H9 (cell line): ENCODE results near the gene GDI2. TPM values are rescaled to one million over a fixed set of nuclear protein-coding genes. Genes with fewer than 3 reads are reported as not detected.
"Not testable (repeated sequence)": the region's sequence is repeated elsewhere in the genome, so short reads cannot be mapped to it uniquely, and the experiment has no call there.

Experiments
- DNase-seq: peaks from one replicate; pipeline ENCODE4 v3.0.0-alpha.2; 2017
- H2AFZ ChIP-seq: one replicate; pipeline ENCODE4 v1.6.1; 2013; ENCODE audit warnings: mild to moderate bottlenecking, low read length, control low read depth, moderate library complexity
- H2AK5ac ChIP-seq: 2 replicates; pipeline ENCODE4 v1.6.1; 2013; ENCODE audit warnings: low read length, control low read depth, mixed read lengths; ENCODE audit not compliant: insufficient read length
- H2BK120ac ChIP-seq: one replicate; pipeline ENCODE4 v1.6.1; 2013; ENCODE audit warnings: low read depth, mild to moderate bottlenecking, low read length, control low read depth, inconsistent platforms; ENCODE audit not compliant: poor library complexity, severe bottlenecking
- H2BK12ac ChIP-seq: 2 replicates; pipeline ENCODE4 v1.6.1; 2013; ENCODE audit warnings: low read length, control low read depth, mixed read lengths, low read depth; ENCODE audit not compliant: insufficient read length
- H2BK15ac ChIP-seq: 2 replicates; pipeline ENCODE4 v1.6.1; 2013; ENCODE audit warnings: low read depth, low read length, control low read depth
- H2BK20ac ChIP-seq: one replicate; pipeline ENCODE4 v1.6.1; 2013; ENCODE audit warnings: low read depth, mild to moderate bottlenecking, low read length, control low read depth, inconsistent platforms; ENCODE audit not compliant: poor library complexity, severe bottlenecking
- H2BK5ac ChIP-seq: 2 replicates; pipeline ENCODE4 v1.6.1; 2013; ENCODE audit warnings: low read length, control low read depth, mixed read lengths; ENCODE audit not compliant: insufficient read length
- H3K14ac ChIP-seq: 2 replicates; pipeline ENCODE4 v1.6.1; 2013; ENCODE audit warnings: low read length, control low read depth; ENCODE audit not compliant: insufficient read depth
- H3K18ac ChIP-seq: 2 replicates; pipeline ENCODE4 v1.6.1; 2013; ENCODE audit warnings: low read depth, mild to moderate bottlenecking, mixed read lengths, low read length, control low read depth; ENCODE audit not compliant: insufficient read length
- H3K23ac ChIP-seq: 2 replicates; pipeline ENCODE4 v1.6.1; 2013; ENCODE audit warnings: low read length, control low read depth, mixed read lengths, low read depth; ENCODE audit not compliant: insufficient read length
- H3K23me2 ChIP-seq: 2 replicates; pipeline ENCODE4 v1.6.1; 2013; ENCODE audit warnings: low read depth, mild to moderate bottlenecking, mixed read lengths, low read length, control low read depth; ENCODE audit not compliant: insufficient read length, poor library complexity, severe bottlenecking
- H3K27ac ChIP-seq: 2 replicates; pipeline ENCODE4 v1.5.1; 2013; ENCODE audit warnings: low read length, control low read depth, mixed read lengths, low read depth; ENCODE audit not compliant: insufficient read length
- H3K27me3 ChIP-seq: 2 replicates; pipeline ENCODE4 v1.6.1; 2013; ENCODE audit warnings: low read length, control low read depth, inconsistent platforms; ENCODE audit not compliant: insufficient read depth
- H3K4ac ChIP-seq: 2 replicates; pipeline ENCODE4 v1.6.1; 2013; ENCODE audit warnings: low read depth, mild to moderate bottlenecking, control low read depth, inconsistent platforms, low read length, moderate library complexity
- H3K4me1 ChIP-seq: 2 replicates; pipeline ENCODE4 v1.6.1; 2013; ENCODE audit warnings: low read length, control low read depth, inconsistent platforms; ENCODE audit not compliant: insufficient read depth
- H3K4me2 ChIP-seq: 2 replicates; pipeline ENCODE4 v1.6.1; 2013; ENCODE audit warnings: low read length, control low read depth, mixed read lengths; ENCODE audit not compliant: insufficient read length, insufficient read depth
- H3K56ac ChIP-seq: 2 replicates; pipeline ENCODE4 v1.6.1; 2013; ENCODE audit warnings: low read depth, mild to moderate bottlenecking, mixed read lengths, low read length, control low read depth; ENCODE audit not compliant: insufficient read length
- H3K79me1 ChIP-seq: 2 replicates; pipeline ENCODE4 v1.6.1; 2013; ENCODE audit warnings: low read depth, mild to moderate bottlenecking, moderate library complexity, low read length, control low read depth, inconsistent platforms; ENCODE audit not compliant: insufficient read depth, poor library complexity, severe bottlenecking
- H3K79me2 ChIP-seq: 2 replicates; pipeline ENCODE4 v1.6.1; 2013; ENCODE audit warnings: low read length, control low read depth, inconsistent platforms; ENCODE audit not compliant: insufficient read depth
- H3K9ac ChIP-seq: 2 replicates; pipeline ENCODE4 v1.6.1; 2013; ENCODE audit warnings: low read length, control low read depth, mixed read lengths; ENCODE audit not compliant: insufficient read length; ENCODE audit errors: extremely low read depth
- H3K9me3 ChIP-seq: one replicate; pipeline ENCODE4 v1.6.1; 2013; ENCODE audit warnings: low read depth, low read length, inconsistent platforms; ENCODE audit not compliant: control insufficient read depth
- H3T11ph ChIP-seq: one replicate; pipeline ENCODE4 v1.6.1; 2013; ENCODE audit warnings: mild to moderate bottlenecking, low read length, control low read depth, inconsistent platforms
- H4K20me1 ChIP-seq: one replicate; pipeline ENCODE4 v1.6.1; 2013; ENCODE audit not compliant: control insufficient read depth, insufficient read length, insufficient read depth
- H4K5ac ChIP-seq: 2 replicates; pipeline ENCODE4 v1.6.1; 2013; ENCODE audit warnings: low read depth, mild to moderate bottlenecking, mixed read lengths, low read length, control low read depth; ENCODE audit not compliant: insufficient read length
- H4K8ac ChIP-seq: replicated peaks from 2 replicates; pipeline ENCODE4 v1.6.1; 2013; ENCODE audit warnings: low read length, control low read depth, mixed read lengths, low read depth; ENCODE audit not compliant: insufficient read length
- H4K91ac ChIP-seq: 2 replicates; pipeline ENCODE4 v1.6.1; 2013; ENCODE audit warnings: low read depth, mild to moderate bottlenecking, moderate library complexity, mixed read lengths, low read length, control low read depth; ENCODE audit not compliant: insufficient read length
- H3K27ac Mint-ChIP-seq, 3 experiments: 2 replicates in 2 of 3; 3 replicates in 1 of 3; pipeline ENCODE4 v1.8.0; 2020 to 2021; ENCODE audit warnings: mixed read lengths in 3 of 3, mild to moderate bottlenecking in 1 of 3, moderate library complexity in 1 of 3
- H3K27me3 Mint-ChIP-seq: 2 replicates; pipeline ENCODE4 v1.8.0; 2021; ENCODE audit warnings: low read depth, mild to moderate bottlenecking, moderate library complexity, mixed read lengths
- H3K36me3 Mint-ChIP-seq, 3 experiments: 2 replicates in 2 of 3; 3 replicates in 1 of 3; pipeline ENCODE4 v1.8.0; 2020 to 2021; ENCODE audit warnings: low read depth in 3 of 3, mixed read lengths in 3 of 3; ENCODE audit not compliant: insufficient read depth in 1 of 3
- H3K4me1 Mint-ChIP-seq, 2 experiments: 2 replicates each; pipeline ENCODE4 v1.8.0; 2020; ENCODE audit warnings: mixed read lengths in 2 of 2
- H3K4me3 Mint-ChIP-seq, 2 experiments: 2 replicates in 1 of 2; 3 replicates in 1 of 2; pipeline ENCODE4 v1.8.0; 2020 to 2021; ENCODE audit warnings: mild to moderate bottlenecking in 2 of 2, mixed read lengths in 2 of 2, moderate library complexity in 1 of 2
- H3K9me3 Mint-ChIP-seq, 2 experiments: 2 replicates in 1 of 2; 3 replicates in 1 of 2; pipeline ENCODE4 v1.8.0; 2020; ENCODE audit warnings: mild to moderate bottlenecking in 2 of 2, mixed read lengths in 2 of 2, moderate library complexity in 1 of 2
- CTCF ChIP-seq: fragments of 200-600 bp; sonication (generic); conservative IDR thresholded peaks from 3 replicates; pipeline ENCODE4 v1.8.0; 2021; ENCODE audit warnings: antibody characterized with exemption, mild to moderate bottlenecking
- WGBS: extraction: QIAGEN DNeasy Blood & Tissue Kit; methylation state at CpG from one replicate; pipeline ENCODE4 v1.1.7; 2013; ENCODE audit warnings: missing lambda C conversion rate, low lambda C conversion rate, mixed read lengths; ENCODE audit not compliant: insufficient read length; ENCODE audit errors: extremely low coverage; 5-methylcytosine and 5-hydroxymethylcytosine counted together
- total RNA-seq: library from RNA; stranded (reverse); gene quantifications from 2 replicates; pipeline ENCODE4 v1.2.1, GENCODE V29; 2021

The GDI2 gene
- total RNA-seq, 1 experiment from 2014 or later: 351 TPM

GRCh38 chr10:5827841-5828240 lies 14.6 kb upstream of the GDI2 start:
- no peaks in the 10 kb centered on the region for H3K23me2 ChIP-seq
- H3K79me1 ChIP-seq: no peaks in the 10 kb centered on the region
- H2BK5ac ChIP-seq: no peak overlapping the region
- Mint-ChIP-seq H3K36me3 (no peaks in the 10 kb centered on the region), H3K4me3 (no peak overlapping the region), H3K27me3 (no peaks in the 10 kb centered on the region), H3K9me3 (no peaks in the 10 kb centered on the region), H3K27ac (no peak overlapping the region), H3K4me1 (no peaks in the 10 kb centered on the region)
- H3K4me2 ChIP-seq: no peak overlapping the region
- no peak overlapping the region for H2BK120ac ChIP-seq
- H3K9me3 ChIP-seq: no peaks in the 10 kb centered on the region
- no peaks in the 10 kb centered on the region for H3K27me3 ChIP-seq
- no peak overlapping the region for H2BK20ac ChIP-seq
- H2BK15ac ChIP-seq: no peak overlapping the region
- DNase-seq: no peak
- H3K14ac ChIP-seq: no peak overlapping the region
- H3K79me2 ChIP-seq: no peaks in the 10 kb centered on the region
- H3K18ac ChIP-seq: no peak overlapping the region
- H3K4me1 ChIP-seq: no peaks in the 10 kb centered on the region
- no peak overlapping the region for H4K8ac ChIP-seq
- H2BK12ac ChIP-seq: no peak overlapping the region
- no peak overlapping the region for H3K9ac ChIP-seq
- H3K56ac ChIP-seq: no peak overlapping the region
- no peak overlapping the region for H3K27ac ChIP-seq
- no peak overlapping the region for H4K91ac ChIP-seq
- H3K4ac ChIP-seq: no peak overlapping the region
- TF ChIP-seq CTCF: no peak
- no peaks in the 10 kb centered on the region for H4K20me1 ChIP-seq
- H4K5ac ChIP-seq: no peak overlapping the region
- WGBS: no CpG with 5 or more reads among the region's 6 CpGs
- no peak overlapping the region for H2AFZ ChIP-seq
- no peak overlapping the region for H3T11ph ChIP-seq
- H3K23ac ChIP-seq: no peak overlapping the region
- no peak overlapping the region for H2AK5ac ChIP-seq

DNA sequence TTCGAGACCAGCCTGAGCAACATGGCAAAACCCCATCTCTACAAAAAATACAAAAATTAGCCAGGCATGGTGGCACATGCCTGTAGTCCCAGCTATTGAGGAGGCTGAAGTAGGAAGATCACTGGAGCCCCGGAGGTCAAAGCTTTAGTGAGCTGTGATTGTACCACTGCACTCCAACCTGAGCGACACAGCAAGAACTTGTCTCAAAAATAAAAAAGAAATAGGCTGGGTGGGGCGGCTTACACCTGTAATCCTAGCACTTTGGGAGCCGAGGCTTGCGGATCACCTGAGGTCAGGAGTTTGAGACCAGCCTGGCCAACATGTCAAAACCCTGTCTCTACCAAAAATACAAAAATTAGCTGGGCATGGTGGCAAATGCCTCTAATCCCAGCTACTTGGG lies 13.3 kb upstream of the GDI2 start:
- not testable (repeated sequence) for H3K4me2 ChIP-seq, H4K20me1 ChIP-seq, H3K23ac ChIP-seq, H3K4me1 ChIP-seq, H3K9me3 ChIP-seq, H3K36me3 Mint-ChIP-seq, DNase-seq, H3K27ac ChIP-seq, H3K27me3 ChIP-seq, H3K27me3 Mint-ChIP-seq, H3K18ac ChIP-seq, H3K4me1 Mint-ChIP-seq, H4K8ac ChIP-seq, H2BK15ac ChIP-seq, H3K4ac ChIP-seq, H2BK120ac ChIP-seq, H4K5ac ChIP-seq, H3K14ac ChIP-seq, H3K79me2 ChIP-seq, H3K27ac Mint-ChIP-seq, H3K23me2 ChIP-seq, H3K9ac ChIP-seq, H3K4me3 Mint-ChIP-seq, H2AFZ ChIP-seq, H2AK5ac ChIP-seq, H2BK5ac ChIP-seq, H2BK12ac ChIP-seq, H3K79me1 ChIP-seq, H3K9me3 Mint-ChIP-seq, H2BK20ac ChIP-seq, H3K56ac ChIP-seq, H4K91ac ChIP-seq, H3T11ph ChIP-seq
- no CpG with 5 or more reads among the region's 6 CpGs for WGBS
